ENCODE measurements around the gene RAB40C.

DNA sequence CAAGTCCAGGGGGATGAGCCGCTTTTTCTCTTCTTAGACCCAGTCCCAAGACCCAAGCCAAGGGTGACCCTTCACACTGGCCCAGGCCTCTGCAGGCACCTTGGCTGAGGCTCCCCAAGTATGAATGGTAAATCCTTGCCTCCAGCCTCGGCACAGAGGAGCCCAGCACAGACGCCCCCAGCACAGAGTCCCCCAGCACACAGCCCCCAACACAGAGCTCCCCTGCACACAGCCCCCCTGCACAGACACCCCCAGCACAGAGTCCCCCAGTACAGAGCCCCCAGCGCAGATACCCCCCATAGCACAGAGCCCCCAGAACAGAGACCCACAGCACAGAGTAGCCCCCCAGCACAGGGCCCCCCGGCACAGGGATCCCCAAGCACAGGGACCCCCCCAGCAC lies 50.7 kb downstream of the RAB40C start:
- TF ChIP-seq CTCF (IDR thresholded peaks at IDR 0.05): no peak
- TF ChIP-seq POLR2A (IDR thresholded peaks at IDR 0.05): no peak
- TF ChIP-seq POLR2AphosphoS5 (IDR thresholded peaks at IDR 0.05): no peak
